ENCODE results near the gene EHMT2.
"Not testable (repeated sequence)": the region's sequence is repeated elsewhere in the genome, so short reads cannot be mapped to it uniquely, and the experiment has no call there.

EHMT2 gene

GRCh38 chr6:31874084-31874670 is 23.3 kb downstream of the EHMT2 start:
- no peak for TF ChIP-seq ZFX (IDR thresholded peaks at IDR 0.05)
- TF ChIP-seq, protein P1, sequence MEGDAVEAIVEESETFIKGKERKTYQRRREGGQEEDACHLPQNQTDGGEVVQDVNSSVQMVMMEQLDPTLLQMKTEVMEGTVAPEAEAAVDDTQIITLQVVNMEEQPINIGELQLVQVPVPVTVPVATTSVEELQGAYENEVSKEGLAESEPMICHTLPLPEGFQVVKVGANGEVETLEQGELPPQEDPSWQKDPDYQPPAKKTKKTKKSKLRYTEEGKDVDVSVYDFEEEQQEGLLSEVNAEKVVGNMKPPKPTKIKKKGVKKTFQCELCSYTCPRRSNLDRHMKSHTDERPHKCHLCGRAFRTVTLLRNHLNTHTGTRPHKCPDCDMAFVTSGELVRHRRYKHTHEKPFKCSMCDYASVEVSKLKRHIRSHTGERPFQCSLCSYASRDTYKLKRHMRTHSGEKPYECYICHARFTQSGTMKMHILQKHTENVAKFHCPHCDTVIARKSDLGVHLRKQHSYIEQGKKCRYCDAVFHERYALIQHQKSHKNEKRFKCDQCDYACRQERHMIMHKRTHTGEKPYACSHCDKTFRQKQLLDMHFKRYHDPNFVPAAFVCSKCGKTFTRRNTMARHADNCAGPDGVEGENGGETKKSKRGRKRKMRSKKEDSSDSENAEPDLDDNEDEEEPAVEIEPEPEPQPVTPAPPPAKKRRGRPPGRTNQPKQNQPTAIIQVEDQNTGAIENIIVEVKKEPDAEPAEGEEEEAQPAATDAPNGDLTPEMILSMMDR (conservative IDR thresholded peaks at IDR 0.05): no peak
- peak overlapping the region; percentile 86 for H3K27ac ChIP-seq

DNA sequence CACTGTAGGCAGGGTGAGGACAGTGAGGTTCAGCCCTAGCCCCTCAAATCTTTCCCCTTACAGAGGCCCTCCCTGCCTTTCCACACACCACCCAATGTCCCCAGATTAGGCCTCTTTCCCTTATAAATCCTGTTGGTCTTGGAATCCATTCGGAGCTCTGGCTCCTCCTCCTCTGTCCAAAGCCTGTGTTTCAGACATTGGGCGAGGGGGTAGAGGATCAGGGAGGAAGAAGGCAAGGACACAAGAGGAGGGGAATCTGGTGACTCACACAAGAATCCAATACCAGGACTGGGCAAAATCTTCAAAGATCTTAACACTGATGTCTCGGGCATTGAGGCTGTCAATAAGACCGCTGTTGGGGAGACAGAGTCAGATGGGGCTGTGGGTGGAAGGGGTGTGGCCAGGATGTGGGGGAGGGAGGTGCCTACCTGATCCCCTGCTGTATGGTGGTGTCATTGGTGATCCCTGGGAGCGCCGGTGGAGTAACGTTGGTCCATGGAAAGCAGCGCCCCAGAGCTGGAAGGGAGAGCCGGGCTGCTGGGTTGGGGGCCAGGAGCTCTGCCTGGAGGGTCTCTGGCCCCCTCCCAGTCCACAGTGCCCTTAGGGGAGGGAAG is 26.3 kb downstream of the EHMT2 start:
- TF ChIP-seq, protein P1 (conservative IDR thresholded peaks at IDR 0.05): no peak
- TF ChIP-seq ZFX (IDR thresholded peaks at IDR 0.05): no peak
- no peak overlapping the region for H3K27ac ChIP-seq

DNA sequence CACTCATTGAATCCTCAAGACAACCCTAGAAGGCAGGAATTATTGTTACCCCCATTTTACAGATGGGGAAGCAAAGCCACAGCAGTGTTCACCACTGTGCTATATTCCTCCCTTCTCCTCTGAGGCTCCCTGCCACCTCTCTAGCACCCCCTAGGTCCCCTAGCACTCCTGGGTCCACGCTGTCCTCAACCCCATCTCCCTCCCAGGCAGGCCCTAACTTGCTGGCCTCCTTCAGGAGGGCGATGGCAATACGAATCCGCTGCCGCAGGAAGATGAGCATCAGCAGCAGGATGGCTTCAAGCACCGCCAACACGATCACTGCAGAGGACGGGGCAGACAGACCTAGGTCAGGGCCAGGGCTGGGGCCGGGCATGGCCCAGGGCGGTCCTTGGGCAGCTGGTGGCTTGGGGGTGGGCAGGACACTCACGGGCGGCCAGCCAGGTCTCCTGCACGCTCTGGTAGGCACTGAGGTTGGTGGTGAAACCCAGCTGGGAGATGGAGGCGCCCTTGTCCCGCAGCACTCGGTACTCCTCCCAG is 27.0 kb downstream of the EHMT2 start:
- H3K27ac ChIP-seq: no peak overlapping the region
- TF ChIP-seq, protein P1 (conservative IDR thresholded peaks at IDR 0.05): no peak
- no peak for TF ChIP-seq ZFX (IDR thresholded peaks at IDR 0.05)

- TF ChIP-seq, protein P1 (conservative IDR thresholded peaks at IDR 0.05): no peak
- no peak for TF ChIP-seq ZFX (IDR thresholded peaks at IDR 0.05)
- no peak overlapping the region for H3K27ac ChIP-seq
Observed at GRCh38 chr6:31869343-31869742, 28.2 kb downstream of the EHMT2 start.

DNA sequence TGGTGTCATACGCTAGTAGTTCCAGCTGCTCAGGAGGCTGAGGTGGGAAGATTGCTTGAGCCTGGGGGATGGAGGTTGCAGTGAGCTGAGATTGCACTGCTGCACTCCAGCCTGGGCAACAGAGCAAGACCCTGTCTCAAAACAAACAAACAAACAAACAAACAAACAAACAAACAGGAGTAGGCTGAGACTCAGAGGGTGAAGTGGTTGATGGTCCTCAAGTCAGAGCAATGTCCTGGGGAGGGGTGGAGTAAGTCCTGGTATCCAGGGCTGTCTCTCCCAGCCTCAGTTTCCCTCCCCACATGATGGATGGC is 28.9 kb downstream of the EHMT2 start:
- H3K27ac ChIP-seq: not testable (repeated sequence)

GRCh38 chr6:31865205-31866118 is 32.0 kb downstream of the EHMT2 start:
- no peak for TF ChIP-seq ZFX (IDR thresholded peaks at IDR 0.05)
- TF ChIP-seq, protein P1 (conservative IDR thresholded peaks at IDR 0.05): no peak
- no peak overlapping the region for H3K27ac ChIP-seq

DNA sequence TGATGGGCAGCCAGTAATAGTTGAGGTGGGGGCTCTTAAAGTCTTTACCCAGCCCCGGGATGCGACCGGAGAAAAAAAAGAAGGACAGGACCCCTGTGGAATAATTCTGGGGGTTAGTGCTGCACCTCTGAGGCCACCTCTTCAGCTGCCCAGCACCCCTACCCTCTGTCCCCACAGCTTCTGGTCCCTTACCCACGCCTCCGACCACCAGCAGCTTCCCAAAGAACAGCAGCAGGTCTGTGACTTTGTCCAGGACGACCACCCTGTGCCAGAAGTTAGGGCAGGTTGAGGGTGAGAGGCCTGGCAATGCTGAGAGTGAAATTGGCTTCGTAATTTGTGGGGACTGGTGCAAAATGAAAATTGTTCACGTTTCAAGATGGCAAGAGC is 32.7 kb downstream of the EHMT2 start:
- no peak overlapping the region; the same call in 1 of the 2 replicates for H3K27ac ChIP-seq
- TF ChIP-seq, protein P1 (conservative IDR thresholded peaks at IDR 0.05): no peak
- no peak for TF ChIP-seq ZFX (IDR thresholded peaks at IDR 0.05)

DNA sequence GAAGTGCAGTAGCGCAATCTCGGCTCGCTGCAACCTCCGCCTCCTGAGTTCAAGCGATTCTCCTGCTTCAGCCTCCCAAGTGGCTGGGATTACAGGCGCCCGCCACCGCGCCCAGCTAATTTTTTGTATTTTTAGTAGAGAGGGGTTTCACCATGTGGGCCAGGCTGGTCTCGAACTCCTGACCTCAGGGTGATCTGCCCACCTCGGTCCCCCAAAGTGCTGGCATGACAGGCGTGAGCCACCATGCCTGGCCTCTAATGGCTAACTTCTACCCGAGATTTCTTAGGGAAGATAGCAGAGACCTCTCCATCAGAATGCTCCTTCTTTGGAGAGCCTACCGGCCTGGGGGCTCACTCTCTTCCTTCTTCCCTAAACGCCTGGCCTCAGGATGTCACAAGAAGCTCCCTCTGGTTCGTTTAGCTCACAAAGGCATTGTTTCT is 33.4 kb downstream of the EHMT2 start:
- H3K27ac ChIP-seq: peak overlapping the region; percentile 63

Measured in C4-2B (cell line).